Colonic mucosa (tissue), 4 donors: Measurements from ENCODE around the gene TTC39A. TPM values are rescaled to one million over a fixed set of nuclear protein-coding genes. Genes with fewer than 3 reads are reported as not detected.

Experiments
- DNase-seq: peaks from one replicate; pipeline ENCODE4 v3.0.0-alpha.2; 2020
- H3K27ac ChIP-seq: fragments of 200-600 bp; one replicate; pipeline ENCODE4 v1.8.0; 2021
- H3K27me3 ChIP-seq: fragments of 200-600 bp; one replicate; pipeline ENCODE4 v1.8.0; 2021
- H3K36me3 ChIP-seq: fragments of 200-600 bp; one replicate; pipeline ENCODE4 v1.8.0; 2021
- H3K4me1 ChIP-seq: fragments of 200-600 bp; one replicate; pipeline ENCODE4 v1.8.0; 2021; ENCODE audit warnings: mild to moderate bottlenecking
- H3K4me3 ChIP-seq: fragments of 200-600 bp; one replicate; pipeline ENCODE4 v1.8.0; 2021
- H3K9ac ChIP-seq, 2 donors: one replicate each; pipeline ENCODE4 v1.7.0; 2013; ENCODE audit warnings: control low read depth in 2 of 2, low read depth in 2 of 2, low read length in 2 of 2
- H3K9me3 ChIP-seq: fragments of 200-600 bp; one replicate; pipeline ENCODE4 v1.8.0; 2021
- CTCF ChIP-seq: fragments of 200-600 bp; IDR thresholded peaks from one replicate; pipeline ENCODE4 v1.8.0; 2022; ENCODE audit warnings: antibody characterized with exemption, mild to moderate bottlenecking
- intact Hi-C: fragments of 100-400 bp; cut with DNase I; formaldehyde crosslinking; loops from one replicate; pipeline ENCODE4 v1.14.1; 2022
- total RNA-seq, 2 donors: library from RNA; stranded (reverse); fragmentation: NEBNext Ultra II Directional in 1 of 2; extraction: Animal tissue kit (Norgen Biotek cat#: 25700) in 1 of 2; gene quantifications; one replicate each; pipeline ENCODE4 v1.2.1, GENCODE V29; 2021
- donor health status: healthy.
- donor health status: DM: no; HTN: no; CAD: no.
- donor health status: DM: no; HTN: no; CAD: no.

The TTC39A gene
- total RNA-seq, 2 donors from 2014 or later: 95.2 to 148 TPM

GRCh38 chr1:51348147-51348527 is 17.8 kb upstream of the TTC39A start:
- Histone ChIP-seq H3K4me1 (no peaks in the 10 kb centered on the region), H3K9ac (no peak overlapping the region), H3K27ac (no peak overlapping the region), H3K27me3 (no peaks in the 10 kb centered on the region), H3K9me3 (no peaks in the 10 kb centered on the region), H3K36me3 (no peaks in the 10 kb centered on the region), H3K4me3 (no peak overlapping the region)
- no peak for DNase-seq
- intact Hi-C loops: loop anchor here (10.0 kb wide), 1 partner anchor 187 kb away; no protein-coding TSS in a partner anchor
- TF ChIP-seq CTCF: no peak

GRCh38 chr1:51347398-51348146 is 17.2 kb upstream of the TTC39A start:
- H3K27ac ChIP-seq: no peak overlapping the region
- no peaks in the 10 kb centered on the region for H3K9me3 ChIP-seq
- no peaks in the 10 kb centered on the region for H3K27me3 ChIP-seq
- no peak for DNase-seq
- TF ChIP-seq CTCF: no peak
- H3K9ac ChIP-seq: no peak overlapping the region
- intact Hi-C loops: loop anchor here (10.0 kb wide), 1 partner anchor 187 kb away; no protein-coding TSS in a partner anchor
- no peaks in the 10 kb centered on the region for H3K4me1 ChIP-seq
- H3K4me3 ChIP-seq: no peak overlapping the region
- H3K36me3 ChIP-seq: no peaks in the 10 kb centered on the region

- no peaks in the 10 kb centered on the region for H3K4me1 ChIP-seq
Observed at GRCh38 chr1:51346086-51346942, 16.0 kb upstream of the TTC39A start.

GRCh38 chr1:51345300-51345687 is 14.9 kb upstream of the TTC39A start:
- TF ChIP-seq CTCF: no peak
- Histone ChIP-seq H3K36me3 (no peaks in the 10 kb centered on the region), H3K27ac (no peak overlapping the region), H3K27me3 (no peaks in the 10 kb centered on the region), H3K4me3 (no peak overlapping the region), H3K9me3 (no peaks in the 10 kb centered on the region), H3K4me1 (no peaks in the 10 kb centered on the region), H3K9ac (peak overlapping the region in 1 of 2 donors; percentile 16)
- intact Hi-C loops: loop anchor here (10.0 kb wide), 1 partner anchor 190 kb away; no protein-coding TSS in a partner anchor
- DNase-seq: no peak

More at GRCh38 chr1:51346086-51346942, 16.0 kb upstream of the TTC39A start:
- H3K27me3 ChIP-seq: no peaks in the 10 kb centered on the region
- TF ChIP-seq CTCF: no peak
- no peak overlapping the region for H3K4me3 ChIP-seq
- no peak for DNase-seq
- no peaks in the 10 kb centered on the region for H3K9me3 ChIP-seq
- H3K27ac ChIP-seq: no peak overlapping the region
- intact Hi-C loops: loop anchor here (10.0 kb wide), 1 partner anchor 188 kb away; no protein-coding TSS in a partner anchor
- H3K9ac ChIP-seq: no peak overlapping the region
- H3K36me3 ChIP-seq: no peaks in the 10 kb centered on the region

- Histone ChIP-seq H3K27me3 (no peaks in the 10 kb centered on the region), H3K4me3 (peak overlapping the region; percentile 49), H3K9ac (peak overlapping the region; percentile 13 to 16), H3K36me3 (no peaks in the 10 kb centered on the region), H3K27ac (no peak overlapping the region), H3K9me3 (no peaks in the 10 kb centered on the region), H3K4me1 (no peaks in the 10 kb centered on the region)
- intact Hi-C loops: loop anchor here (10.0 kb wide), 1 partner anchor 190 kb away; no protein-coding TSS in a partner anchor
- DNase-seq: peak; percentile 70
- TF ChIP-seq CTCF: peak; percentile 23
Observed at GRCh38 chr1:51344602-51345299, 14.4 kb upstream of the TTC39A start.
